Osteoblast (primary cell): ENCODE measurements around the gene IL24. TPM values are rescaled to one million over a fixed set of nuclear protein-coding genes. Genes with fewer than 3 reads are reported as not detected.

Experiments
- DNase-seq: peaks from one replicate; pipeline ENCODE4 v3.0.0; 2011; ENCODE audit warnings: low spot score, mixed read lengths; ENCODE audit not compliant: insufficient read length; ENCODE audit errors: missing footprints
- H2AFZ ChIP-seq: 2 replicates; pipeline ENCODE4 v1.6.0; 2011; ENCODE audit warnings: mild to moderate bottlenecking, low read length
- H3K27ac ChIP-seq: 2 replicates; pipeline ENCODE4 v1.5.1; 2011; ENCODE audit warnings: mild to moderate bottlenecking, low read depth, low read length, moderate library complexity
- H3K27me3 ChIP-seq: 2 replicates; pipeline ENCODE4 v1.6.0; 2012; ENCODE audit warnings: mild to moderate bottlenecking, control low read depth, inconsistent platforms, low read length, moderate library complexity; ENCODE audit not compliant: insufficient read depth
- H3K36me3 ChIP-seq: 2 replicates; pipeline ENCODE4 v1.5.1; 2011; ENCODE audit warnings: mild to moderate bottlenecking, low read length, control low read depth, moderate library complexity; ENCODE audit not compliant: insufficient read depth
- H3K4me1 ChIP-seq: 2 replicates; pipeline ENCODE4 v1.5.1; 2011; ENCODE audit warnings: mild to moderate bottlenecking, low read length, control low read depth, moderate library complexity; ENCODE audit not compliant: insufficient read depth
- H3K4me2 ChIP-seq: 2 replicates; pipeline ENCODE4 v1.6.0; 2011; ENCODE audit warnings: mild to moderate bottlenecking, low read length; ENCODE audit not compliant: insufficient read depth
- H3K4me3 ChIP-seq: fragments of 200-600 bp; sonication (generic); 3 replicates; pipeline ENCODE4 v1.5.1; 2012; ENCODE audit warnings: mild to moderate bottlenecking, low read length, inconsistent platforms; ENCODE audit not compliant: insufficient read depth
- H3K79me2 ChIP-seq: 2 replicates; pipeline ENCODE4 v1.6.0; 2012; ENCODE audit warnings: mild to moderate bottlenecking, low read length, control low read depth, inconsistent platforms; ENCODE audit not compliant: insufficient read depth
- H3K9me3 ChIP-seq: 2 replicates; pipeline ENCODE4 v1.5.1; 2011; ENCODE audit warnings: low read depth, low read length, control low read depth
- H4K20me1 ChIP-seq: 2 replicates; pipeline ENCODE4 v1.6.0; 2012; ENCODE audit warnings: mild to moderate bottlenecking, low read length, control low read depth; ENCODE audit not compliant: insufficient read depth
- total RNA-seq: library from RNA; depleted of rRNA; stranded (reverse); fragments of >200 nt; gene quantifications from 2 replicates; pipeline ENCODE4 v1.2.3, GENCODE V29; 2012
- TF ChIP-seq, protein P1 (sequence below): IDR thresholded peaks from 2 replicates; pipeline ENCODE4 v1.5.1; 2011; ENCODE audit warnings: mild to moderate bottlenecking, low read depth, low read length, moderate library complexity; ENCODE audit errors: extremely low read depth

The IL24 gene
- total RNA-seq, 1 donor, result not detected

DNA sequence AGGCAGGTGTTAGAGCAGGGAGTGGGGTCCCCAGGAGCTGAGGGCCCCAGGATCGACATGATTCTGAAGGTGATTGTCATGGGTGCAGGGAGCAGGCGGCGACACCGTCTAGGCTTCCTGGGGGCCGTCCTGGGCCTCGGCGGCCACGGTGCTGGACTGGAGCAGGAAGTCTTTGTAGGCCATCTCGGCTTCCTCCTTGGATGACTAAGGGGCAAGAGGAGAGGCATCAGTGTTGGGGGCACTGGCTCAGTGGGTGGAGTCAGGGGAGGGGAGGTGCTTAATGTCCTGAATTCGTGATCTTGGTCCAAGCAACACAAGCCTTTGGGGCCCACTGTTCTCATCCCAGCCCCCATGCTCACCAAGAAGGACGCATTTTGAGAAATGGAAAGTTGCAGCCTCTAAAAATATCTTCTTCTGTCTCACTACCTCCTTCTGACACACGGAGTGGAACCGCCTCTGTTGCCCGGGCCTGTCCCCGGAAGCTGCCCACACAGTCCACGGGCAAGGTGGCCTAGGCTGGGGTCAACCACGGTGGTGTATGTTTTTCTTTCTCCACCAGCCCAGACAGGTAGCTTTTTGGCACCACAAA lies 33.1 kb downstream of the IL24 start:
- Histone ChIP-seq H3K79me2 (no peaks in the 10 kb centered on the region), H4K20me1 (no peaks in the 10 kb centered on the region), H3K4me2 (no peak overlapping the region), H3K27me3 (no peaks in the 10 kb centered on the region), H2AFZ (no peak overlapping the region), H3K27ac (no peak overlapping the region), H3K9me3 (no peaks in the 10 kb centered on the region), H3K36me3 (no peaks in the 10 kb centered on the region), H3K4me3 (no peak overlapping the region), H3K4me1 (no peaks in the 10 kb centered on the region)
- TF ChIP-seq, protein P1, sequence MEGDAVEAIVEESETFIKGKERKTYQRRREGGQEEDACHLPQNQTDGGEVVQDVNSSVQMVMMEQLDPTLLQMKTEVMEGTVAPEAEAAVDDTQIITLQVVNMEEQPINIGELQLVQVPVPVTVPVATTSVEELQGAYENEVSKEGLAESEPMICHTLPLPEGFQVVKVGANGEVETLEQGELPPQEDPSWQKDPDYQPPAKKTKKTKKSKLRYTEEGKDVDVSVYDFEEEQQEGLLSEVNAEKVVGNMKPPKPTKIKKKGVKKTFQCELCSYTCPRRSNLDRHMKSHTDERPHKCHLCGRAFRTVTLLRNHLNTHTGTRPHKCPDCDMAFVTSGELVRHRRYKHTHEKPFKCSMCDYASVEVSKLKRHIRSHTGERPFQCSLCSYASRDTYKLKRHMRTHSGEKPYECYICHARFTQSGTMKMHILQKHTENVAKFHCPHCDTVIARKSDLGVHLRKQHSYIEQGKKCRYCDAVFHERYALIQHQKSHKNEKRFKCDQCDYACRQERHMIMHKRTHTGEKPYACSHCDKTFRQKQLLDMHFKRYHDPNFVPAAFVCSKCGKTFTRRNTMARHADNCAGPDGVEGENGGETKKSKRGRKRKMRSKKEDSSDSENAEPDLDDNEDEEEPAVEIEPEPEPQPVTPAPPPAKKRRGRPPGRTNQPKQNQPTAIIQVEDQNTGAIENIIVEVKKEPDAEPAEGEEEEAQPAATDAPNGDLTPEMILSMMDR, result no peak
- no peak for DNase-seq

DNA sequence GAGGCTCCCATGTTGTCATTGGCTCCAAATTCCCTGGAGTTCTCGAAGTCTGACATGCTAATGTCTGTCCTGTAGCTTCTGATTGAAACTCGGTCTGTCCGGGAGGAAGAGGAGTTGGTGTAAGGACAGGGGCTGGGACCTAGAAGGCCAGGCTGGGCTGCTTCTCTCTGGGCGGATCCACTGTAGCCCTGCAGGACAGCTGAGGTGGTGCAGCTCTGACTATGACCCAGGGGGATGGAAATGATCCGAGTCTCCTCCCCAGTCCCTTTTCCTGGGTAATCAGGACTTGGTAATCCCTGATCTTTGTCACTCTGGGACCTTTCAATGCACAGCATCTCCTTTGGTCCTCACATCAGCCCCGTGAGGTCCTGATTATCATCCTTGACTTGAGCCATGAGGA lies 34.5 kb downstream of the IL24 start:
- no peak overlapping the region for H2AFZ ChIP-seq
- no peaks in the 10 kb centered on the region for H3K79me2 ChIP-seq
- no peaks in the 10 kb centered on the region for H3K4me1 ChIP-seq
- H4K20me1 ChIP-seq, result no peaks in the 10 kb centered on the region
- no peak for DNase-seq
- no peaks in the 10 kb centered on the region for H3K9me3 ChIP-seq
- H3K4me2 ChIP-seq, result no peak overlapping the region
- no peak overlapping the region for H3K4me3 ChIP-seq
- peaks cover 3% of the 10 kb centered on the region for H3K27me3 ChIP-seq
- TF ChIP-seq, protein P1, result peak; percentile 33
- H3K36me3 ChIP-seq, result no peaks in the 10 kb centered on the region
- H3K27ac ChIP-seq, result no peak overlapping the region

DNA sequence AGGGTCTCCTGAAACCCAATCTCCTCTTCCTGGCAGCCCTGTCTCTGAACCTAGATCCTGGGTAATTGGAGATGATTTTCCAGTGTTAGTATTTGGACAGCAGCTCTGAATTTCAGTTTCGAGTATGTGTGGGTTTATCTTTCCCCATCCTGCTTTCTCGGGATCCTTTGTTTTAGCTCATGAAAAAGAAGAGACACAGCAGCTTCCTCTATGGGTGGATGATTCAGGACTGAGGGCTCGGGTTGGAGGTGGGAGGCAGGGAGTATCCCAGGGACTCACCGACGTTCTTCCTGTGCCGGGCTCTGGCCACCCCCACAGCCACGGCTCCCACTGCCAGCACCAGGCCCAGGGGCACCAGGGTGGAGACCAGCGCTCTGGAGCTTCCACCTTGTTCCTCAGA lies 34.9 kb downstream of the IL24 start:
- Histone ChIP-seq H3K4me2 (no peak overlapping the region), H3K27ac (no peak overlapping the region), H3K4me3 (no peak overlapping the region), H3K27me3 (peaks cover 4% of the 10 kb centered on the region), H3K9me3 (no peaks in the 10 kb centered on the region), H3K36me3 (no peaks in the 10 kb centered on the region), H3K4me1 (no peaks in the 10 kb centered on the region), H3K79me2 (no peaks in the 10 kb centered on the region), H4K20me1 (no peaks in the 10 kb centered on the region), H2AFZ (no peak overlapping the region)
- DNase-seq, result no peak
- TF ChIP-seq, protein P1, result no peak

DNA sequence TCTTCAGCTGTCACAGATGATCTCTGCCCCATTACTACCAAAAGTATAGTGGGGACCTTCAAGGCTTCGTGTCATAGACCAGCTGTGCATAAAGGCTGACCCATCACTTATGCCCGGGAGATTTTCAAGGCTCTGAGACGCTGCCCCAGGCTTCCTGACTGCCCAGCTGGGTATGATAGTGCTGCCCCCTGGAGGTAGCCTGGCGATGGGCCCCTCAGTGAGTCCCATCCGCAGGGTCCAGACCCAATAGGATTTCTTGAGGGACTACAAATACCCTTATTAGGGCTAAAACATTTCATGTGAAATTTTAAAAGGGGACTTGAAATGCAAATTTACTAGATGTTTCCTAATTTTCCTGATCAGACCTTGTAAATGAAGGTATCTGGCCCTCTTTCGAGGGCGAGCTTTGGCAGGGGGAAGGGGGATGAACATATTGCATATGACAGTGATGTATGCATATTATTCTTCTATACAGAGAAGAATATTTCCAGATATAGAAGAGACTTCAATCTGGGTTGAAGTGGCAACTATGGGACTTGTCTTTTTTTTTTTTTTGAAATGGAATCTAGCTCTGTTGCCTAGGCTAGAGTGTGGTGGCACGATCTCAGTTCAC lies 36.2 kb downstream of the IL24 start:
- Histone ChIP-seq H3K9me3 (no peaks in the 10 kb centered on the region), H3K4me3 (no peak overlapping the region), H2AFZ (no peak overlapping the region), H3K79me2 (no peaks in the 10 kb centered on the region), H3K27me3 (peaks cover 6% of the 10 kb centered on the region), H4K20me1 (no peaks in the 10 kb centered on the region), H3K4me2 (no peak overlapping the region), H3K27ac (no peak overlapping the region), H3K4me1 (no peaks in the 10 kb centered on the region), H3K36me3 (no peaks in the 10 kb centered on the region)
- TF ChIP-seq, protein P1, result peak; percentile 64
- DNase-seq, result no peak
